Vein endothelial cell (primary cell): ENCODE data around the gene COLGALT1. TPM values are rescaled to one million over a fixed set of nuclear protein-coding genes. Genes with fewer than 3 reads are reported as not detected.

Source experiments
- total RNA-seq: library from RNA; depleted of rRNA; stranded (reverse); fragments of >200 nt; gene quantifications from 2 replicates; pipeline ENCODE4 v1.2.3, GENCODE V29; 2012

Gene COLGALT1
- total RNA-seq = 138 and 149 TPM in 2 replicates

DNA sequence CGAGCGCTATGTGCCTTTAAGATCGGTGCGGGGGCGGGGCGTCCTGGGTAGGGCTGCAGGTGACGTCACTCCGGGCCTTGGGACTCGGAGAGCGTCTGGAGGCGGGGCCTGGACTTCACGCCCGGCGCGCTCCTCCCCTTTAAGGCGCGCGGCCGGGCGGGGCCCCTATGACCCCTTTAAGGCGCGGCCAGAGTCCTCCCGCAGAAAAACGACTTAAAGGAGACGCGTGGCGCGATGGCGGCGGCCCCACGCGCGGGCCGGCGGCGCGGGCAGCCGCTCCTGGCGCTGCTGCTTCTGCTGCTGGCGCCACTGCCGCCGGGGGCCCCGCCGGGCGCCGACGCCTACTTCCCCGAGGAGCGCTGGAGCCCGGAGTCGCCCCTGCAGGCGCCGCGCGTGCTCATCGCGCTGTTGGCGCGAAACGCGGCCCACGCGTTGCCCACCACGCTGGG, at the start of gene COLGALT1:
COLGALT1 (plus strand) TSS at position 170 of the 449 bp plus-strand sequence; CDS start at position 235, 65 bp downstream.

Other genes starting within 250 kb of the COLGALT1 start
- gene MRPL34, start 249.8 kb upstream of the COLGALT1 start, total RNA-seq = 35.3 and 40.2 TPM in 2 replicates
- 33.3 and 46.4 TPM in 2 replicates for gene DDA1, start 246.1 kb upstream of the COLGALT1 start, total RNA-seq
- gene ANO8, start 220.8 kb upstream of the COLGALT1 start, total RNA-seq = 3.5 and 5.6 TPM in 2 replicates
- gene GTPBP3, start 218.1 kb upstream of the COLGALT1 start, total RNA-seq = 14.0 and 21.3 TPM in 2 replicates
- 13.7 and 13.8 TPM in 2 replicates for gene PLVAP, start 178.3 kb upstream of the COLGALT1 start, total RNA-seq
- not detected in 2 replicates for gene CCDC194, start 161.5 kb upstream of the COLGALT1 start, total RNA-seq
- gene BST2, start 150.0 kb upstream of the COLGALT1 start, total RNA-seq = 0.19 and 0.65 TPM in 2 replicates
- 45.9 and 77.1 TPM in 2 replicates for gene MVB12A, start 135.6 kb upstream of the COLGALT1 start, total RNA-seq
- 0.33 TPM in 1 of 2 replicates, not detected in the other for gene TMEM221, start 107.0 kb upstream of the COLGALT1 start, total RNA-seq
- gene NXNL1, start 94.7 kb upstream of the COLGALT1 start, total RNA-seq = not detected in 2 replicates
- 8.6 and 21.9 TPM in 2 replicates for gene SLC27A1, start 85.1 kb upstream of the COLGALT1 start, total RNA-seq
- gene PGLS, start 44.0 kb upstream of the COLGALT1 start, total RNA-seq = 50.0 and 67.4 TPM in 2 replicates
- under 0.01 and 0.19 TPM in 2 replicates for gene UNC13A, start 132.7 kb downstream of the COLGALT1 start, total RNA-seq
- gene MAP1S, start 163.8 kb downstream of the COLGALT1 start, total RNA-seq = 54.5 and 65.0 TPM in 2 replicates
- gene FCHO1, start 195.8 kb downstream of the COLGALT1 start, total RNA-seq = 1.5 and 3.3 TPM in 2 replicates
- gene B3GNT3, start 239.5 kb downstream of the COLGALT1 start, total RNA-seq = 0.10 TPM in 1 of 2 replicates, not detected in the other